NCI-H187 (cell line): Measurements from ENCODE around the gene RSPH1.

Source experiments
- DNase-seq, 2 experiments: peaks; one replicate each; lab custom pipeline; 2025; lab: John Stamatoyannopoulos, UW

Gene RSPH1

DNA sequence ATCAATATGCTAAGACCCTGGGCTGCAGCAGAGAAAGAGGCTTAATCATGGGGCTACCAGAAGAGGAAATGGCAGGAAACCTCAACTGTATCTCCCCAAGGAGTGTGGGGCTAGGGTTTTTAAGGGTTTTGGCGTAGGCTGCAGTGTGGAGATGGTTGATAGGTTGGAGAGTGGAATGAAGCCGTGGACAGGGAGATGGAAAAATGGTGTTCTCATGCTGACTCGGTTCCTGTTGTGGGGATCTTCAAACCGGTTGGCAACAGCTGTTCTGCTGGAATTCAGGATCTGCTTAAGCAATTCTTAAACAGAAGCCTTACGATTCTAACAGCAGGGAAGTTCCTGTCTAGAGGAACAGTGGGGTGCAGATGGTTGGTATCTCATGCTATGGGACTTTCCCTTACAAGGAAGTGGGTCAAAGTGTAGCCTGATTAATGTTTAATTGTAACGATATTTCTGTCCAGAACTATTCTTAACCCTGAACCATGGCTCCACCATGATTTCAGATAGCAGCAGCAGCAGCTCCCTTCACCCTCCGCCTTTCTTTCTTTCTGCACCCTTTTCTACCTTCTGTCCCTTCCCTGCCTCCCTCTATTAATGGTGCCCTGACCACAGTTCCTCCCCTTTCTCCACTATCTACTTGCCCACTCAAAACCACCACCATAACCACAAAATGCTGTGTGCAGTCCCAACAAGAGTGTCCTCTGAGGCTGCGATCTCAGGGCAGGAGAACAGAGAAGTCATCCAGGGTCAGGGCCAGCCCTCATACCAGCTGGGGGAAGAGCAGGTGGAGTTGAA, 30.8 kb downstream of the RSPH1 start:
- no peak for DNase-seq

DNA sequence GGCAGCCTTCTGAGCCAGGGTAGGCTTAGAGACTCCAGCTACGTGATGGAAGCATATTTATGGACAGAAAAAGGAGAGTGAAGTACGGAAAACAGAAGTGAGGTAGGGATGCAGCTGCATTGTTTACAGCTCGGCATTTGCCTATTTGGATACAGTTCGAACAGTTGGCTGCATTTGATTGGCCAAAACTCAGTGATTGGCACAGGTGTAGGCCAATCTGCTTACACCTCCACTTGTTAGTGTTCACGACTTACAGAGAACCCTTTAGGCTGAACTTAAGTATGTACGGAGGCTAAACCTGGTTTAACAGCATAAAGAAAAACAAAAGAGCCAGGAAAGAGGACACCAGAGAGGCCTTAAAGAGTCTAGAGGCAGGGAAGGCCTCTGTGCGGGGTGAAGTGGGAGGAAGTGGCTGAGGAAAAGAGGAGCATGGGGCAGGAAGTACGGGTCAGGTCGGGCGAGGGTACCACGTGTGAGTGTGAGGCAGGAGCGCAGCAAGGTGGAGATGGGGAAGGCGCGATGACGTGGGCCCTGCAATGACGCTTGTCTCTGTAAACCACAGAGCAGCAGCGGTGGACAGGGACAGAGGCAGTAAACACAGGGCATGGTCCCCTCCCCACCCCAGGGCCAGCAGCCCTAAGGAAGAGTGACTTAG, 32.0 kb downstream of the RSPH1 start:
- peak in 1 of 2 experiments; percentile 34 for DNase-seq

DNA sequence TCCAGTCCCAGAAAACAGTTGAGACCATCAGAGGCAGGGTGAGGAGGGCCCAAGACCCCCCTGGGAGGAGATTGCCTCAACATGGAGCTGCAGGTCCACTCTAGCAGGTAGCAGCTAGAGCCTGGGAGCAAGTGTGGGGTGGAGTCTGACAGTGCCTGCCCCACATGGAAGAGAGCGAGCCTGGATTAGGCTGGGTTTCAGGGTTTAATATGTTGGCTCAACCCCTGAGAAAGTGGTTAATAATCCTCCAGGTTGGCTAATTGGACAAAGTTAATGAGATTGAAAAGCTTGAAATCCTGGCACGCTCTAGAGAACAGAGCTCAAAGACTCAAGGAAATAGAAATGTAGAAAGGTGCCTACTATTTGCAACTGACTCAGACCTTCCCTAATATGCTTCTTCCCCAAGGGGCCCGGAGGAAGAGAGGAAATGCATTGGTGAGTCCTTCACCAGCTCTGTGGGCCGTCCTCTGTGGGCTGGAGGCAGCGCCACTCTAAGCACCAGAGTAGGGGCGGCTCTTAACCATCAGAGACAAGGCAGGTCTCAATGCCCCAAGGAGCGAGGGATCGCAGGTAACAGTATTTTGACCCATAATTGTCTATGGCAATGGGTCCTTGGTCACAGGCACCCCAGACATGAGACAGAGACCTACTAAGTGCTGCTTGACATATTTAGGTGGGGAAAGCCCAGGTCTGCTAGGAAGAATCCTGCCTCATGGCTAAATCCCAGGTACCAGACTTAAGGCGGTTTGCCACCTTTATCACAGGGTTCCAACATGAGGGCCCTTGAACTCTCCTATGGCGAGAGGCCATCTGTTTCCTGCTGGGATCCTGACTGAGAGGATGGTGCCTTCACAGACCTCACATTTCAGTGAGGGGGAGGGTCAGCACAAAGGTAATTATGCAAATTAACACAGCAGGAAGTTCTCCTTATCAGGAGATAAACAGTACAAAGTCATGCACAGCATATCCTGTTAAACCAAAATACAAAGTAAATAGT, 33.8 kb downstream of the RSPH1 start:
- peak; percentile 18 to 64 for DNase-seq

DNA sequence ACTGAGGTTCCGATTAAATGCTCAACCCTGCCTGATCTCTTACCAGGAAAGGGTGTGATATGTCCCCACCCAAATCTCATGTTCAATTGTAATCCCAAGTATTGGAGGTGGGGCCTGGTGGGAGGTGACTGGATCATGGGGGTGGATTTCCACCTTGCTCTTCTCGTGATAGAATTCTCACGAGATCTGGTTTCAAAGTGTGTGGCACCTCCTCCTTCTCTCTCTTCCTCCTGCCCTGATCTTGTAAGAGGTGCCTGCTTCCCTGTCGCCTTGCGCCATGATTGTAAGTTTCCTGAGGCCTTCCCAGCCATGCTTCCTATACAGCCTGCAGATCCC, 34.9 kb downstream of the RSPH1 start:
- DNase-seq = peak in 1 of 2 experiments; percentile 69

DNA sequence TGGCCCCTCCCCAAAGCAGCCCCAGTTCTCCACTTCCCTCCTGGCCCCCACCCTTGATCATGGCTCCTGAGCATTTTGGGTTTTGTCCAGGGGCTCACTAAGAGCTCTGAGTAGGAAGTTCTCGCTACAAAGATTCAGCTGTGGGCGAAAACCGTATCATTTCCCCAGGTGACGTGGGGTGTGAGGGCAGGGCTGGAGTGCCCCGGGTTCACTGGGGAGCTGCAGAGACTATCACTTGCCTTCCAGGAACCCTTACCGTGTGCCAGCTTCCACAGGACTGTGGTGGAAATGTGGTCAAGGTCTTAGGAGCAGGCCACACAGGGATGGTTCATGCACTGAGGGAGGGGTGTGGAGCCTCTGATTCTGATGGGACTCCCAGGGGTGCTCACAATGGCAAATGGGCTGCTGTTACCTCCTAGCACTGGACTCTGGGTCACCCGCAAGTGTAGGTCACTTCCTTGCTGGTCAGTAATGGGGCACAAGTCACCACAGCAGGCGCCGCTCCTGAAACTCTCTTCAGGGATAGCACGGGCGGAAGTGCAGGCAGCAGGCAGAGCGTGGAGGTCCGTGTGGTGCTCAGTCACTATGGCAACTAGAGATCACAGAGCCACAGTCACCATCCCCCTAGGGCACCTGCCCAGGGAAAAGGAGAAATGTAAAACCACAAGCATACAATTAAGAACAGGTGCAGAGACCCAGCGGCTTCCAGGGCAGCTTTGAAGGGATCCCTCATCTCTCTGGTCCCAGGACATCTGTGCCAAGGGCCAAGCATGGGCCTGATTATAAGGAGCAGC, 35.4 kb downstream of the RSPH1 start:
- peak; percentile 69 to 70 for DNase-seq

DNA sequence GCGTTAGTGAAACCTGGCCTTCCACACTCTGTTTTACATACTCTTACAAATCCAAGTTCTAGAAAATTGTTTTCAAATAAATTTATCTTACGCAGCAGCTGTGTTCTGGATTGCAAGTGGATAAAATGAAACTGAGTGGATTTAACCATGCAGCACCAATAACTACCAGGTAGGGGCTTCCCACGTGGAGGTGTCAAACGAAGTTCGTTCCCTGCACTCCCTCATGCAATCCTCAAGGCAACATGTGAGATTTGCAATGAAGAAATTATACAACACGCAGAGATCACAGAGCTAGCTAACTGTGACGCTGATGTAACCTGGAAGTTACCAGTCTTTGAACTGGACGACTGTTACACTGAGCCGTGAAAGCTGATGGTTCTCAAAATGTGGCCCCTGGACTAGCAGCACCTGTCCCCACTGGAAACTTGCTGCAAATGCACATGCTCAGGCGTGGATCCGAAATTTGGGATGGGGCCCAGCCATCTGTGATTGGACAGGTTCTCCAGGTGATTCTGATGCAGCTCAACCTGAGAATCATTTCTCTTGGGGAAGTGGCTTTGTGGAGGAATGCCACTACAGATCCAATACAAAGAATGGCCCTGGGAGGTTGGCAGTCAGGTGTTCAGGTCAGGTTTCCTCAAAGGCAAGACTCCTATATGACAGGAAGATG, 36.3 kb downstream of the RSPH1 start:
- DNase-seq = no peak

DNA sequence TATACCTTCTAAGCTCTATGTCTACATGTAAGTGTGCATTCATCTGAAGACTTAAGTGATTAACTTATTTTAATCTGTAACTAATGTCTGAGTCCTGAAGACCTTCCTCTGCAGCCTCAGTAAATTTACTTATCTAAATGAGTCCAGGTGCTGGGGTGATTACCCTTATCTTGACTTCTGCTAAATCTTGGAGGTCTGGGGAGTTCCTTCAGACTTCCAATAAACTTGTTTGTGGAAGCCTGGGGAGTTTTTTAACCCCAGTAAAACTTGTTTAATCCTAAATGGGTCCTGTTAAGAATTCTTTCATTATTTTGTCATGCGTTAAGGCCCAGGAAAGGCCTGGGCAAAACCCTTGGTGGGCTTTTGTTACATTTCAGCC, 37.0 kb downstream of the RSPH1 start:
- no peak for DNase-seq

DNA sequence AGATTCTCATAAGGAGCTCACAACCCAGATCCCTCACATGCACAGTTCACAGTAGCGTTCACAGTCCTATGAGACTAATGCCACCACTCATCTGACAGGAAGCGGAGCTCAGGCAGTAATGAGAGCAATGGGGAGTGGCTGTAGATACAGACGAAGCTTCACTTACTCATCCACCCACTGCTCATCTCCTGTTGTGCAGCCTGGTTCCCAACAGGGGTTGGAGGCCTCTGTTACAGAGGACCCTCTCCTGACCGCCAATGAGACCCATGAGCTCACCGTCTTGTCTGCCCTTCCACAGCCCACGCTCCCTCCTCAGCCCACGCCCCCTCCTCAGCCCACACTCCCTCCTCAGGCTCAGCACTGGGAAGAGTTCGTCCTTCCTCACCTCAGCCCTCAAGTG, 39.6 kb downstream of the RSPH1 start:
- DNase-seq = no peak

DNA sequence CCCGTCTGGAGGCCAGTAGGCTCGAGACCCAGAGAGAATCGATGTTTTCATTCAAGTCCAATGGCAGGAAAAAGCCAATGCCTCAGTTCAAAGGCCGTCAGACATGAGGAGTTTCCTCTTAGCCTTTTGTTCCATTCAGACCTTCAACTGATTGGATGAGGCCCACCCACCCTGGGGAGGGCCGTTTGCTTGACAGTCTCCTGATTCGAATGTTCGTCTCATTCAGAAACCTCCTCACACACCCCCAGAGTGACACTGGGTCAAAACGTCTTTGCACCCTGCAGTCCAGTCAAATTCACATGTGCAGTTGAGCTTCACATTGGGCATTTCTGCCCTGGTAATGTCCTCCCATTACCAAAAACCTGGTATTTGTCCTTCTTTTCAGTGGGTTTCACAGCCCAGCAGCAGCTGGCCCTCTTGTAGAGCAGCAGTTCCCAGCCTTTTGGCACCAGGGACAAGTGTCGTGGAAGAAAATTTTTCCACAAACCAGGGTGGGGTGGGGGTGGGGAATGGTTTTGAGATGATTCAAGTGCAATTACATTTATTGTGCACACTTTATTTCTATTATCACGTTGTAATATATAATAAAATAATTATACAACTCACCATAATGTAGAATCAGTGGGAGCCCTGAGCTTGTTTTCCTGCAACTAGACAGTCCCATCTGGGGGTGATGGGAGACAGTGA, 40.1 kb downstream of the RSPH1 start:
- no peak for DNase-seq

DNA sequence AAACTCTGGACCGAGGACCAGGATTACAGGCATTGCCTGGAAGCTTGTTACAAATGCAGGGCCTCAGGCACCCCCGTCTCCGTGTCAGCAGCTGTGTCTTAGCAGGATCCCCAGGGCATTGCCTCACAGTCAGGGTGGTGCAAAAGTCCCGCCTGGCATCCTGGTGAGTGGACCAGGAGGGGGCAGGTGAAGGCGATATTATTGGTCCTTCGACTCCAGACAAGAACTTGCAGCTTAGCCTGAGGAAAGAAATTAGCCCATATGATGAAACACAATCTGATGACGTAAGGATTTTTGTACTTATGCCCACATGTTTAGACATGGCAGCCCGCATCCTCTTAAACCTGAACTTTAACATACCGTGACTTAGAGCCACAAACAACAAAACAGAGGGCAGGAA, 40.8 kb downstream of the RSPH1 start:
- no peak for DNase-seq

DNA sequence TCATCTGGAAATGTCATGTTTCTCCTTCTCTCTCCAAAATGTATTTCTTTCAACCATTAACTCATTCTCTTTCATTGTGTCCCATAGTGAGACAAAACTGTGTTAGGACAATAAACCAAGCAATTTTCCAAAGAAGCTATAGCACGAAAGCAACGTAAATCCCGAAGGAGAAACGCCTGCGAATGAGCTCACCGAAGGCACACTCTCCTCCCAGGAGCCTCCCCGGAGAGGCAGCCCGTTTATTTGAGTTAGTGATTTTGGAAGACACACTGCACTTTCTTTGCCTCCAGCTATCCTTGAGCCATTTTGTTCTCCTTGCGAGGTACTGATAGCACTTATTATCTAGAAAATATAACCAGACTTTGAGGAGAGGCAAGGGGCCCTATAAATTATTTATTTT, 41.2 kb downstream of the RSPH1 start:
- no peak for DNase-seq

DNA sequence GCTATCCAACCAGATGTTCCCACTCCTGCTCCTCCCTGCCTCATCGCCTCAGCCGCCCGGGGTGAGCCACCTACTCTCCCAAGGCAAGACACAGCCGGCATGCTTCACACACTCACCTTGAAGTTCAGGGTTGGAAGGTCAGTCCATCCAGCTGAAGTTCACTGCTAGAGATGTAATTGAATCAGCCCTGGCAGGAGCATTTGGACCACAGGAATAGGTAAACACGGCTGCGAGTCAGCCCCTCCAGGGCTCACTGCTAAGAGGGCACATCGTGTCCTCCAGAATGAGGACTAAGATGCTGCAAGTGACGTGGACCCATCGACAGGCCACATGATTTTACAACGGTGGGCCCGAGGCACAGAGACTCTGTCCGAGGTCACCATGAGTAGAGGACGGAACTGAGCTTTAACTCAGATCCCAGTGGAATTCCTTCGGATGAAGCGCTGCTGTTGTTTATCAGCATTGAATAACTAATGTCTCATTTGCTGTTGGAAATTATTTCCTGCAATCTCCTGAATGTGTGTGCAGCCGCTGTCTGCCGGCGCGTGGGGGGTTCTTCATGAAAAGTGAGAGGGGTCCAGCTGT, 41.9 kb downstream of the RSPH1 start:
- no peak for DNase-seq

DNA sequence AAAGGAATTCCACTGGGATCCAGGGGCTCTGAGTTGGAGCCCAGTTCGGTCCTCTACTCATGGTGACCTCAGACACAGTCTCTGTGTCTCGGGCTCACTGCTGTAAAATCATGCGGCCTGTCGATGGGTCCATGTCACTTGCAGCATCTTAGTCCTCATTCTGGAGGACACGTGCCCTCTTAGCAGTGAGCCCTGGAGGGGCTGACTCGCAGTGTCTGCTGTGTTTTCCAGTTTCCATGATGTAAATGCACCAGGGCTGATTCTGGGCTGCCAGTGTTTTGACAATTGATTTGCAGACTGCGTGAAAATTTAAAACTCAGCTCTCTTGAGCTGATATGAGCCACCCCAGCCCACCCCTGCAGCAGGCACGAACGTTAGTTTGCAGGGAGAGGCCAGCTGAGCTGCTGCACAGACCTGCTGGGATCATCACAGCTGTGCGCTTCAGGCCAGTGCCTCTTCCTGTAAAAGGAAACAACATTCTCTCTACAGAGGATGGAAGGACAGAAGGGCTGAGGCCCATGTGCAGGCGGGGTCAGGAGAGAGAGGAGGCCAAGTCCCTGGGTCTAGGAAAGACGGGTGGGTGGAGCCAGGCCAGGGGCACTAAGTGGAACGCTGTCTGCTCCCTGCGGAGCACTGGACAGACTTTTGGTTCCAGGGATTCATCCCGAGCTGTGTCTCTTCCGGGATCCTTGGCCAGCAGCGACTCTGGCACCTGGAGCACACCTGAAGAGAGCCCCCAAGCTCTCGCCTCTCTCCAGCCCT, 42.6 kb downstream of the RSPH1 start:
- DNase-seq = no peak

DNA sequence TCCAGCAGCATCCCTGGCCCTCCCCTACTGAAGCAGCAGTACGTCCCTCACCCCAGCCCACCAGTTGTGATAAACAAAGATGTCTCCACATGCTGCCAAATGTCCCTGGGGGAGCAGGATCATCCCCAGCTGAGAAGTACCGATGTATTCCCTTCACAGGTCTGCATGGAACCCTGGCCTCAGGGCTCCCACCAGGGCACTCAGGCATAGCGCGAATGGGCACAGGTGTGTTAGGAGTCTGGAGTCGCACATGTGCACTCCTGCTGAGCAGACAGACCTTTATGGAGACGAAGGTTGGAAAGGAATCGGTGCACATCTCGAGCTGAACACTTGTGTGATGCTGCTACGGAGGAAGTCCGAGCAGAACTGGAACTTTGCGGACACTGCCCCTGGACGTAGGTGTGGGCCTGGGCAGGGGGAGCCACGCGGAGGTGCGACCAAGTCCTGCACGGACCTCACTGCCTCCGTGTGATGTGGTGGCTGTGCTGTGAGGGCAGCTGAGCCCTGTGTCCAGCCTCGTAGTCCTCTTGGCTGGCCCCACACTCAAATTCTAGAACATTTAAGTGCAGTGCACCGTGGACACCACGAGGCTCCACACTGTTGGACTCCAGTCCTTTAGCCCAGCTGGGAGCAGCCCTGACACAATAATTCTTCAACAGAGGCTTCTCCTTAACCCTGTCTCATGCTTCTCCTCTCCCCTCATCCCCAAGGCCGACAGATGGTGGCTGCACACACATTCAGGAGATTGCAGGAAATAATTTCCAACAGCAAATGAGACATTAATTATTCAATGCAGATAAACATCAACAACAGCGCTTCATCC, 43.4 kb downstream of the RSPH1 start:
- no peak for DNase-seq

DNA sequence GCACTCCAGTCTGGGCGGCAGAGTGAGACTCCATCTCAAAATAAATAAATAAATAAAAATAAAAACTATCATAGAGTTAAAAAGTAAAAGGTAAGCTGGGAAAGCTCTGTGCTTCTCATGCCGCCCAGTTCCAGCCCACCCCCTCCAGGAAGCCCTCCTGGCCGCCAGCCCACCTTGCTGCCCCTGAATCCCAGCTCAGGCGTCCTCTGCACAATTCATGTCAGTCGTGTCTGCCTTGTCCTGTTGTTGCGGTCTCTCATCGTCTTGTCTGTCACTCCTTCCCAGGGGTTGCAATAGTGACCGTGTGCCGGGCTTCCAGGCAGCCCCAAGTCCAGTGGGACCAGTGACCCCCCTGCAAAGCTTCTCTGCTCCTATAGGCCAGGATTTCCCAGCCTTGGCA, 44.1 kb downstream of the RSPH1 start:
- DNase-seq = no peak

DNA sequence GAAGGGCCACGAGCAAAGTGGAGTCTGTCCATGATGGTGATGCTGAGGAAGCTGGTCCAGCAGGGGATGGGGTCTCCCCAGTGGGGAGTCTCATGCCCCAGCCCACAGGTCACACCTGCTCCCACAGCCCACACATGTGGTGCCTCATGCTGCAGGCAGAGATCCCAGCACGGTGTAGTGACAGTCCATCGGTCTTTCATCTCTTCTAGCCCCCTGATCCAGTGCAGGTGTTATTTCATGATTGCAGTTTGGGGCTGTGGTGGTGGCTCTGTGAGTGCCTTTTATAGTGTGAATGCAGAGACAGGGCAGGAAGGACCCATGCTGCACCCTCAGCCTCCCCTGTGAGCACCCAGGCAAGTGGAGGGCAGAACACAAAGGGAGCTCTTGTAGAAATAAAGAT, 47.3 kb downstream of the RSPH1 start:
- DNase-seq = no peak

DNA sequence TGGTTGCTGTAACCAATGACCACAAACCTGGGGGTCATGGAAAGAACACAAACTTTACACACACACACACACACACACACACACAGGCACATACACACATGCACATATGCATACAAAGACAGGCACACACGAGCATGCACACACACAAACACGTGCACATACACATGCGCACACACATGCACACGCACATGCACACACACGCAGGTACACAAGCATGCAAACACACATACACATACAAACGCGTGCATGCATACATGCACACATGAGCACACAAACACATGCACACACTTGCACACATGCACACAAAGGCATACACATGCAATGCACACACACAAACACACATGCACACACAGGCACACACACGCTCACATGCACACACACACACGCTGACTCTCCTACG, 48.3 kb downstream of the RSPH1 start:
- no peak for DNase-seq

DNA sequence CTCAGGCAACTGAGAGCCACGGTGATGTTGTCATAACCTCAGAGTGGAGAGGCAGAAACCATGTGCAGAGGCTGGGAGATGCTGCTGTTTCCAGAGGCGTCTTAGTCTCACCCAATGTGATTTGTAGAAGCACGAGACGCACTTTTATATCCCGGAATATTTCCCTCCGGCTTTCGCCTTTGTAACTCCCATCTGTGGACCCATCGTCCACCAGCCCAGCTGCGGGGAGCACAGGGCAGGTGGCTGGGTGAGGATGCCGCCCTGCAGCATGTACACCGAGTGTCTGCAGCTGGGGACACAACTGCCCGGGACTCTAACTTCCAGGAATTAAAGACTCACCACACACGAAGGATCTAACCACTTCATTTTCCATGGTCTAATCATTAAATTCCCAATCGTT, 48.8 kb downstream of the RSPH1 start:
- no peak for DNase-seq

DNA sequence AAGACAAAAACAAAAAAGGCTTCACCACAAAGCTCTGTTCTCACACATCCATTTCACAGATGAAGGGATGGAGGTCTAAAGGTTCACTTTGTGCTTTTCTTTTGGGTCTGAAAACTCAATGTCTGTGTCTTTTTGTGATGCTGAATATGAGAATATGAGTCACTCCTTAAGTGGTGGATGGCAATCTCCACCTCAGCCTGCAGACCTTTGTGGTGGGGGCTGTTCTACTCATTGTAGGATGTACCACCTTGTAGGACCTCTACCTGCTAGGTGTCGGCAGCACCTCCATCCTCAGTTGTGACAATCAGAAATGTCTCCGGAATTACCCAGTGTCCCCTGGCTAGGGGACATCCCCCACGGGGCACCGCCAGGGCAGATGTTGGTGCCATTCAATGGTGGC, 49.5 kb downstream of the RSPH1 start:
- no peak for DNase-seq
